Measurements from ENCODE around the gene MPV17.
"Not testable (repeated sequence)": the region's sequence is repeated elsewhere in the genome, so short reads cannot be mapped to it uniquely, and the experiment has no call there.

MPV17 gene

DNA sequence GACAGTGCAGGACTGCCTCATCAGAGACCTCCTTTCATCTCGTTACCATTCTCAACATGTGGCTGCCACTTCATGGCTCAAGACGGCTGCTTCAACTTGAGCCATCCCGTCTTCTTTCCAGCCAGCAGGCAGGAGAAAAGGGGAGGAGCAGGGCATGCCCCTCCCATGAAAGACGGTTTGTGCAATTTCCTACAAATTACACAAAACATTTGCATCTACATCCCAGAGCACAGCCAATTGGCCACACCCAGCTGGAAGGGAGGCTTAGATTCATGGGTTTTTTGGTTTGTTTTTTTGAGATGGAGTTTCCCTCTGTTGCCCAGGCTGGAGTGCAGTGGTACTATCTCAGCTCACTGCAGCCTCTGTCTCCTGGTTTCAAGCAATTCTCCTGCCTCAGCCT is 26.4 kb downstream of the MPV17 start:
- FAIRE-seq: no peak

DNA sequence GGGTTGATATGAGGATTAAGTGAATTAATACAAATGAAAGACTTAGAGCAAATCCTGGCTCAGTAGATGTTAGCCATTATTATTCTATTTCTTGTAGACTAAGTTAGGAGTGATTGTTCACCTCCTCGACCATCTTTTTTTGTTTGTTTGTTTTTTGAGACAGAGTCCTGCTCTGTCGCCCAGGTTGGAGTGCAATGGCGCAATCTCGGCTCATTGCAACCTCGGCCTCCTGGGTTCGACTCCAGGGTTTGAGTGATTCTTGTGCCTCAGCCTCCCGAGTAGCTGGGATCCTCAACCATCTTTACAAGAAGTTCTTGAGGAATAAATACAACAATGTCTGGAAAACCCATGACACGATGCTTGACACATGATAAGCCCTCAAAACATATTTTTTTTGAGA is 28.0 kb downstream of the MPV17 start:
- no peak for FAIRE-seq

DNA sequence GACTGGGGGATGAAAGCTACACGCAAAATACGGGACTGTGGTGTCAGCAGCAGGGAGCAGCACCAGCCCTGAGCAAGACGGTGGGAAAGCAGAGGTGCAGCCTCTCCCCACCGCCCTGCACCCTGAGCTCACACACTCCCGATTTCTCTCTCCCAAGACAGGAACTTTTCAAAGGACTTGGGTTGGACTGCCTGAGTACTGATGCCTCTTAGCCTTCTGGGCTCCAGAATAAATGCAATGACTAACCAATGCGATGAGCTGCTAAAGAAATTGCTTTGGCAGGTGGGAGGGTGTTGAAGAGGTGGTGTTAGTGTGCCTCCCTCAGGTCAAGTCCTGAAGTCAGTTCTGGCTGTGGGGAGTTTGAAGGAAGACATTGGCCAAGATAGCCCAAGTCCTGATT is 31.0 kb downstream of the MPV17 start:
- FAIRE-seq: no peak

DNA sequence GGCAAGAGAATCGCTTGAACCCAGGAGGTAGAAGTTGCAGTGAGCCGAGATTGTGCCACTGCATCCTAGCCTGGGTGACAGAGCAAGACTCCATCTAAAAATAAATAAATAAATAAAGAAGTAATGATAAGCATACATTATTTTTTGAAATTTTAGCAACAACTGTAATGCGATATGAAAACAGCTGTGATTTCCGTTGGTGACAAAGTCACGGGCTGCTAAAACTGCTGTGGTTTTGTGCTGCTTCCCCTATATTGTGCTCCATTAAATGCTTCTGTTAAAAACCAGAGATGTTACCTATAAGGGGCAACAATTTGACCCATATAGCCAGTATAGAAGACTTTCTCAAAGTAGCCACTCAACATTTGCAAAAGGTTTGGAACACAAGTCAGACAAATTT is 32.3 kb downstream of the MPV17 start:
- FAIRE-seq: no peak

DNA sequence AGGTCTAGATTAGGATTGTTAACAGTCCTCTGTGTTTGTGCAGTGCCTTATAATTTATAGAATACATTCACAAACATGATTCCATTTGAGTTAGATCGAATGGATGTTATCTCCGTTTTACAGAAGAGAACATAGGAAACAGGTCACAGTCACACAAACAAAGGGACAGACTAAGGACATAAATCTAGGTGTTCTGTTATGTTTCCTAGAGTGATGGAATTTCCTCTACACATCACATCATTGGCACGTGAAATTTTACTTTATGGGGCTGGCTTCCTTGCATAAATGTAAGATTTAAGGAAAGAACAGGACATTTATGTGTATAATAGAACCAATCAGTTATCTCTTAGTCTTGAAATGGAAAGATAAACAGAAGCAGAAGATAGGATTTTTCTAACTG is 34.3 kb downstream of the MPV17 start:
- FAIRE-seq: no peak

DNA sequence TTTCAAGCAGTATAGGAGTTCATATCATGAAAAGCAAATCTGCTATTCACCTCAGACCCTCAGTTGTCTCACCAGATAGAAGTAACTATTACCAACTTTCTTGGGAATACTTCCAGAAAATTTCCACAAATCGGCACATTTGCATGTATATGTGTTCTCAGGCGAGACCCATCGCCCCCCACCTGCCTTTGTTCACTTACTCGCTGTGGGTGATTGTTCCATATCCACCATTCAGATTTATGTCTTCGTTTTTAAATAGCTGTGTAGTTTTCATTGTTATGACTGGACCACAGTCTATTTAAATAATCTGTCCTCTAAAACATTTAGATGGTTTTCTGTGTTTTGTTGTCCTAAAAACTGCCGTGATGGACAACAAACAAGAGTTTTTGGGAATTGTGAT is 37.4 kb downstream of the MPV17 start:
- no peak for FAIRE-seq

DNA sequence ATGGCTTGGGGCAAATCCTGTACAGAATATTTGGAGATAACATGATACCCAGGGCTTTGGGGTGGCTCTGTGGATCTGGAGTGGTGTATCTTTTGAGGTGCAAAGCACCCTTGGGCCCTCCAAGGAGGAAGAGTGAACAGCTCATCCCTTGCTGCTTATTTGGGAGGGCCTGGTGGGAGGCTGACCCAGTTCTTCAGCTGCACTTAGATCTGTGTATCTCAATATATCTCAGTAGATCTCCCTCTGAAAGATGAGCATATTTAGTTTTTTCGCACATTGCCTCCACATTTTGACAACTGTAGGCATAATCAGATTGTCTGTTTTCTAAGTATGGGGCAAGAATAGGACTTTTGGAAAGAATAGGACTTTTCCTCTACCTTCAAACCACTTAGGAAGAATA is 37.9 kb downstream of the MPV17 start:
- no peak for FAIRE-seq

DNA sequence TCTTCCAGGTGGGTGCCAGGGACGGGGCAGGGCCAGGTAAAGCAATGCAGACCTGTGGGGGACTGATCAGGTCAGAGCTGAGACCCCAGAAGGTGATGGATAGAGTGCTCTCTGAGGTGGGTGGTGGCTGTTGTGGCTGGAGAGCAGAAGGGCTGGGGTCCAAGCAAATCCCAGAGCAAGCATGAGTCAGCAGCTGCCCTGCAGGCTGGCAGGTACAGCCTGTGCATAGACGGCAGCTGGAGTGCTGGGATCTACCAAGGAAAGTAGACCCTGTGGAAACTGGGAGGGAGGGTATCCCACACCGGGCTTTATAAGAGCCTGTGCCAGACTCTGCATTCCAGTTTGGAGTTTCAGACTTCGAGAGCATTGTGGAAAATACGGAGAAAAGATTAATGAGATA is 40.0 kb downstream of the MPV17 start:
- FAIRE-seq: no peak

DNA sequence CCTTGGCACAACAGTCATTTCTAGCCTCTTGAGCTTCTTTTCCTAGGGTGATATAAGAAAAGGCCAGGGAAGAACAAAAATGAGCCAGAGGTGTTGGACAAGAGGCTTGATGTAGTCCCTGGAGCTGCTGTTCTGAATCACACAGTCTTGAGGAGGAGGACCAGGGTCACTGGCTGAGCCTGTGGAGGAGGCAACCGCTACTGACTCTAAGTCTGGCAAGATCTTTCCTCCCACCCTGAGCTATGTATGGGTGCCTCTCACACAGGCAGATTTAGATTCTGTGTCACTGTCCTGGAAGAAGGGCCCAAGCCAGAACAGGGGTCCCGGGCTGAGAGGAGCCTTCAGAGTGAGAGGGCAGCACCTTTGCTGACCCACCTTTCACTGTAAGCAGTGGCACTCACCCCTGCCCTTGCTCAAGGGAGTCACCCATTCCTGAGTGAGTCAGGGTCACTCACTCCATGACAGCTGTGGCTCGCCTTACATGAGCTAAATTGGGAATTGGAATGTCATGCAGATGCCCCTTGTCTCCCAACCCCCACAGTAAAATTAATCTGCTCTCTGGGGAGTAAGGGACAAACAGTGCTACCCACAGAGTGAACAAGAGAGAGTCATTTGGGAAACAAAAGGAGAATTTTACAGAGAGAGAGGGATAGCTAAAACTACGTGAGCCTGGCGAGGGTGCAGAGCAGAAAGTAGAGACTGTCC is 40.9 kb downstream of the MPV17 start, which contains the start of gene TRIM54:
TSS of gene TRIM54 (plus strand) at position 575 of the 705 bp plus-strand sequence. CDS start 303 bp downstream, outside the sequence.
- no peak for FAIRE-seq

DNA sequence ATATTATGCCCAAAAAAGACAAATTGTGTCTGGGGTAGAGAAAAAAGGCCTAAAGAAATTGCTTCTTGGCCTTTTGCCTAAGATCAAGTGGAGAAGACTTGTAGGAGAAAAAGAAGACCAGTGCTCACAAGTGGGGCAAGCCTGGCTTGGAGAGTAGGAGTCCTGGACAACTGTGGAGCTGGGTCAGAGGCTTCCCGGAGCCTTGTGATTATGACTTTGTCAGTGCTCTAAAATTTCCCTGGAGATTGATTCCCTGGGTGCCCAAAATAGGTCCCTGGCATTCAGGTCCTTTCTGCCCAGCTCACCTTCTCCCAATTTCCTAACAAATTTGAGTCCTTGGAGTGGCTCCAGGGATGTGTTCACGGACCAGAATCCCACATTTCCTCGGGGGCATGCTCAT is 41.5 kb downstream of the MPV17 start:
- FAIRE-seq: no peak

DNA sequence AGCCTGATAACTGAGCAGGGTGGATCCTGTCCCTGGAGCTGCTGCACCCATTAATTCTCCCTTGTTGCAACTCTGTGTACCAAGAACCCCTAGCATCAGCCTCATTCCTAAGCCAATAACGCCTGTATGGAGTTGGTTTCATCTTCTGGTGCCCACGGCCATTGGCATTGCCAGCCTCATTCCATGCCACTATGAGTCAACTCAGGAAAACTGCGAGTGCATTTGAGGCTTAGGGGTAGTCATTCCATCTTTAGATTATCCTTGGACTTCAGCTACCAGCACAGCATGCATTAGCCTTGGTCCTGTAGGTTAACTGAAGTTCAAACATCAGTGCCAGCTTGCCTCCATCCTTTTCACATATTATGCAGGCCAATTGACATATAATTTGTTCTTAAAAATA is 42.1 kb downstream of the MPV17 start:
- FAIRE-seq: no peak

DNA sequence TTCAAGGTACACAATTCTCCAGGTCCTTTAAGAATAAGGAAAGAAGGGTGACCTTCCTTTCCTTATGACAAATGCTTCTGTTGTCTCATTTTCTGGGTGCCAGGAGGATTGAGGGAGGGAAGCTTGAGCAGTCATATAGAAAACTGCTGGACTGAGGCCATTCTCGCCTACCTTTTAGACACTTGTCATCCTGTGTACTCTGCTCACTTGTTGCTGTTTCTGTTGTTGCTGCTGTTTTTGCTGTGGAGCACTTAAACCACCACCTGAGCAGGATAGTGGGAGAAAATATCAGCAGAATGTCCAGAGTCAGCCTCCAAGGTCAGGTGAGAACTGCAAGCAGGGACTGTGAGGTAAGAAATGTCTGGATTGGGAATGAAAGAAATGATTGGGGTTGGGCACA is 44.9 kb downstream of the MPV17 start:
- FAIRE-seq: no peak

DNA sequence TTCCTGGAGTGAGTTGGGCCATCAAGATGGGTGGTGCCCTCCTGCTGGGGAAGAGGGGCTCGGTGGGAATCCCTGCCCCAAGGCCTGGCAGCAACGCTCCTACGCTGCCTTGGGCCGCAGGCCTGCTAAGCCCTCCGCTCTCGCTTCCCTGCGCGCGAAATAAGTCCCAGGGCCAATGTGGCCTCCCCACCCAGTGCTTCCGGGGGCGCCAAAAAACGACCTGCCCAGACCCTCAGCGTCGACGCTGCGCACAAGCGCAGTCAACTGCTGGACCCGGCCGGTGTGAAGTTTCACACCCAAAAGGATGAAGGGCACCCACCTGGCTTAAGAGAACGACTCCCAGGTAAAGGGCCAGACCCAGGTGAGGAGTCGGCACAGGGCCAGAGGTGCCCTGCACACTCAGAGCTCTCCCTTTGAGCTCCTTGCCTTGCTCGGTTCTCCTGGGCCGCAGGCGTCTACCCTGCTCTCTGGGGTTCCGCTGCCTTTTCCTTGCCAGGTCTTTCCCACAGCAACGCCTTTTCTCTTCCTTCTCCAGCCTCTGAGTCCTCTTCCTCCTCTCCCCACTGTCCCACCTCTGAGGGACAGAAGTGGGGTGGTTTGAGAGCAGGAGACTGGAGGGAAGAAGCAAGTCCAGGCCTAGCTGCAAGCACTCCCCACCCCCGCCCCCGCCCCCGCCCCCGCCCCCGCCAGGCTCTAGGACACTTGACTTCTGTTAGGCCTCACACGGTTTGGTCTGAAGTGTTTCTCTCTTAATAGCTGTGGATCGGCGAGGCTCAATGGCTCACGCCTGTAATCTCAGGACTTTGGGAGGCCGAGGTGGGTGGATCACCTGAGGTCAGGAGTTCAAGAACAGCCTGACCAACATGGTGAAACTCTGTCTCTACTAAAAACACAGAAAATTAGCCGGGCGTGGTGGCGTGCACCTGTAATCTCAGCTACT is 47.4 kb downstream of the MPV17 start, which contains the start of gene DNAJC5G:
TSS of gene DNAJC5G (plus strand) at position 223 of the 940 bp plus-strand sequence. CDS start 1,296 bp downstream, outside the sequence.
- no peak for FAIRE-seq

DNA sequence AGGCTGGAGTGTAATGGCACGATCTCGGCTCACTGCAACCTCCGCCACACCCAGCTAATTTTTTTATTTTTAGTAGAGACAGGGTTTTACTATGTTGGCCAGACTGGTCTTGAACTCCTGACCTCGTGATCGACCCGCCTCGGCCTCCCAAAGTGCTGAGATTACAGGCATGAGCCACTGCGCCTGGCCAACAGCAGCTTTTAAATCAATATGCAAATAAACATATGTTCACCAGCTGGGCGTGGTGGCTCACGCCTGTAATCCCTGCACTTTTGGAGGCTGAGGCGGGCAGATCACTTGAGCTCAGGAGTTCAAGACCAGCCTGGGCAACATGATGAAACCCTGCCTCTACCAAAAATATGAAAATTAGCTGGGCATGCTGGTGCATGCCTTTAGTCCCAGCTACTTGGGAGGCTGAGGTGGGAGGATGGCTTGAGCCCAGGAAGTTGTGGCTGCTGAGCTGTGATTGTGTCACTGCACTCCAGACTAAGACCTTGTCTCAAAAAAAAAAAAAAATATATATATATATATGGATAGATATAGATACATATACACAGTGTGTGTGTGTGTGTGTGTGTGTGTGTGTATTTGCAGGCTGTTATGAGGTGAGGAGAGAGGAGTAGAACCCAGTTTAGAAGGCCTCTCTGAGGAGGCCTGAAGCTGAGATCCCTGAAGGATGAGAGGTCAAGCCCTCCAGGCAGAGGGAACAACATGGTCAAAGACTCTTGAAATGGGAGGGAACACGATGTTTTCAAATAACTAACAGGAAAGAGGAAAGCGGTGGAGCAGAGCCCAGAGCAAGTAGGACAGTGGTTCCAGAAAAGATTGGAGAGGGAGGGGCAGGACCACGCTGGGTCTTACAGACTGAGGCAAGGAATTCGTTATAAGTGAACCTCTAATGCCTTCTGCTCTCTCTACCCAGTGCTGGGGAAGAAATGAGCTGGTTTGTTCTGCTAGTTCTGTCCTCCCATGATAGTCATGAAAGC is 50.1 kb downstream of the MPV17 start:
- not testable (repeated sequence) for FAIRE-seq

DNA sequence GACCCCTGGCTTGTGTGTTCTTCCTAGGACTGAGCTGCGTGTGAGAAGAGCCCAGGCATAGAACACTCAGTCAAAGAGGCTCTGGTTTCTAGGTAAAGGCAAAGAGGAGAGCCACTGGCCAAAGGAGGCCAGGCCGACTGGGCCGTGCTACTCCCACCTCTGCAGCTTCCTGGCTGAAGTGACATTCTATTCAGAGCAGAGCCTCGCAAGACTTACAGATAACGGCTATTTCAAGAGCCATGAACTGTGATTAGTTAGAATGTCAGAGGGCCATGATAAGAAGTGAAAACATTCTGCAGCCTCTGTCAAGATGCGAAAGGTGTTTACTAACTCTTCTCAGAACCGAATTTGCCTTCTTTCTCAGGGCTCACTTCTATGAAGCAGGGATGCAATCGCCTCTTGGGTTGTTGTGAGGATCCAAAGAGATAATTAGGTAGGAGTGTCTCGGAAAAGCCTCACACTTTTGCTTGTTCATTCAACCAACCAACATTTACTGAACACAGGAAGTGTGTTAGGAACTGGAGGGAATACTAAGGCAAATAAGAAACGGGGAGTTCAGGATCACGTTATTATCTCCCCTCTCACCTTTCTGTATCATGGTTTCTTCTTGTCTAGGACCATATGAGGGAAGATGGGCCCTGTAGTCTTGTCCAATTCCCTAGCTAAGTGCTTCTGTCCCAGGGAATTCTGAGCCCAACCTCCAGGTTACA is 51.1 kb downstream of the MPV17 start:
- FAIRE-seq: no peak

DNA sequence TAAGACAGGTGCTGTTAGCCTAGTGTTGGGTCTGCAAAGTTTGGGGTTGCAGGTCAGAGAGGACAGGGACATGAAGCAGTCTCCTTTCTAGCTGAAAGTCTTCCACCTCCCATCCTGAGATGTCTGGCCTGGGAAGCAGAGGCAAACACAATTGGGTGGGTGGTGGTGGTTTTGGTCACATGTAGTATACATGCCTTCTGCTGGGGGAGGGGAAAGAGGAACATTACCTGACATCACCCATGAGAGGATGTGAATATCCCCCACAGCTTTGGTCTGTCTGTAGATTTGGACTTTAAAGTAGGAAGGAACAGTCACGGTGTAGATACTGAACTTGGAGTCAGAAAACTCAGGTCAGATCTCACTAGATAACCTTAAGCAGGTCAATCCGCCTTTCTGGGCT is 52.2 kb downstream of the MPV17 start:
- FAIRE-seq: no peak

DNA sequence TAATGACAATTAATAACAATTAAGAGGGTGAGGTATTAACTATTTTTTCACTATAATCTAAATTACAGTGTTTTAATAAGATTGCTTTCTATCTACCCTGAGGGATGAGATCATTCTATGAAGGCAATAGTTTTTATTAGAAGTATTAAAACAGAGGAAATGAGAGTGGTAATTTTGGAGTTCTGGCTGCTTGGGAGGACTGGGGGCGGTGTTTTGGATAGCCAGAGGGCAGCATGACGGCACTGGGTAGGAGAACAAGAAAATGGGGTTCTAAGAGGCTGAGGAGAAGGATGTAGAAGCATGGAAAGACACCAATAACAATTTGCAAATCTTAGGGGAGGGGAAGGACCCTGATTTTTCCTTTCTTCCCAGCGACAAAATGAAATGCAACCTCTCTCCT is 52.8 kb downstream of the MPV17 start:
- no peak for FAIRE-seq

DNA sequence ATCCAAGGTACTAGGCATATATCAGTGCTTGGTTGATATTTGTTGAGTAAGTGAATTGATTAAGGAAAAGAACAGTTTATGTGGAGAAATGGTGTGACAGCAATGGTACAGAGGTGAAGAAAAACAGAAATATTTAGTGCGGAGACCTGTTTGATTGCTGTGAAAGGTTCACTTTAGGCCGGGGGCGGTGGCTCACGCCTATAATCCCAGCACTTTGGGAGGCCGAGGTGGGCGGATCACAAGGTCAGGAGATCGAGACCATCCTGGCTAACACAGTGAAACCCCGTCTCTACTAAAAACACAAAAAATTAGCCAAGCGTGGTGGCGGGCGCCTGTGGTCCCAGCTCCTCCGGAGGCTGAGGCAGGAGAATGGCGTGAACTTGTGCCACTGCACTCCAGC is 54.6 kb downstream of the MPV17 start:
- not testable (repeated sequence) for FAIRE-seq

DNA sequence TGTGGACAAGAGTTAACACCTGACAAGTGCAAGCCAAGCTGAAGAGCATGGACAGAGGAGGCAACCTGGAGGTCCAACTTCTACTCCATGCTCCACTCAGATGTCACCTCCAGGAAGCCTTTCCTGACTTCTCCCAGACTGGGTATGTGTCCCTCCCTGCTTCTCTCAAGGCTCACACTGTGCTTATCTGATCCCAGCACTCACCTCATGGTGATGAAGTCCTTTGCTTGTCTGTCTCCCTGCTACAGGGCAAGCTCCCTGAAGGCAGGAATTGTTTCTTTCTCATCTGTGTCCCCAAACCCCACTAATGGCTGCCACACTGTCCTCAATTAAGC is 57.4 kb downstream of the MPV17 start:
- FAIRE-seq: no peak

DNA sequence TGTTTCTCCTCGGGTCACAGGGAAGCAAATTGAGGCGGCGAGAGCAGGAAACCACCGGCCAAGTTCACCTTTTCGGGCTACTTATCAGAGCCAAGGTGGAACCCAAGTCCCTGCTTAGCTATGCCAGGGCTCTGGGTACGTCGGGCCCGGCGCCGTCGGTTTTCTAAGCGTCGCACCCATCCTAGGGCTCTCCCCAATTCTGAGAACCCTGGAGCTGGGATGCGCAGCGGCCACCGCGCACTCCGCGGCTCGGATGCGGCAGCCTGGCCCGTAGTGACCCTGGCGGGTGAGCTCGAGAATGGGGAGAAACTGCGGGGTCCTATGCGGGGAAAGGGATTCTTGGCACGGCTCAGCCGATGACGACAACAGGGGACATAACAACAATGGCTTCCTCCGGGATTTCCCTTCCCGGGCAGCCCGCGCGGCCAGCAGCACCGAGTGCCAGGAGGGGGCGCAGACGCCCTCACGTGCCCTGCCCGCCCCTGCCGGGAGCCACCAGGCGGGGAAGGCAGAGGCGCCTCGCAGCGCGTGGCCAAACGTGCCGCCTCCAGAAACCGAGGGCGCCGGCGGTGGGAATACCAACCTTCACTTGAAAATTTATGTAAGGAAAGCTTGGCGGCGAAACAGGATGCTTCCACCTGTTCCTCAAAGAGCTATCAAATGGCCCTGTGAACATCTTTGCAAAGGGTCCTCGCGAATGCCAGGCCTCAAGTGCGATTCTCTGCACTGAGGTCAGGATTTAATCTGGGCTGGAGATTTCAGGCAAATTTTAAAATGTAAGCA is 58.0 kb downstream of the MPV17 start:
- no peak for FAIRE-seq

DNA sequence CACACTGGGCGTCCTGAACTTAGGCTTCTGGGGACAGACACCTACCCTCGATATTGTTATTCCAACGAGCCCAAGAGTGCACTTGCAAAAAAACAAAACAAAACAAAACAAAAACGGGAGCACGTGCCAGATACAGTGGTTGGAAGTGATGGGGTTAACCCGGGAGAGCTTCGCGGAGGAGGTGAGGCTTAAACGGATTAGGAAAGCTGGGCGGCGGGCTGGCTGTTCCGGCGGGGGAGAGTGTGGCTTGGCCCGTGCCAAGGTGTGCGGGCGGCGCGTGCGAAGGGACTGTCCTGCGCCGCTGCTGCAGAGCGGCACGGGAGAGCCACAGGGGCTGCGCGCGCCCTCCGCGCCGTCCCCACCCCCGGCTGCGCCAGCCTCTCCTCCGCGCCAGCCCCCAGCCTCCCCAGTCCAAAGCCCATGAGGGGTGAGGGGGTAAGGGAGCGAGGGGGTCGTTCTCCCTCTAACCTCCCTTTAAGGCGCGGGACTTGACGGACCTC is 58.6 kb downstream of the MPV17 start:
- no peak for FAIRE-seq
